Measurements from ENCODE around the gene DMD. TPM values are rescaled to one million over a fixed set of nuclear protein-coding genes. Genes with fewer than 3 reads are reported as not detected.

DMD gene
- total RNA-seq, 3 donors from 2014 or later (not counting 1 experiment from before 2014, with no cell fraction given), result not detected

- H3K36me3 Mint-ChIP-seq, result no peaks in the 10 kb centered on the region
- no peak overlapping the region for H3K27ac Mint-ChIP-seq
- ATAC-seq (no peak), DNase-seq (no peak)
- intact Hi-C loops (cut with micrococcal nuclease), result no loop called here
- Histone ChIP-seq H3K36me3 (ENCODE audit: control insufficient read depth, insufficient read depth, low read length) (no peaks in the 10 kb centered on the region), H3K4me3 (ENCODE audit: low read length) (no peak overlapping the region), H3K4me1 (ENCODE audit: control insufficient read depth, insufficient read depth, low read length) (no peaks in the 10 kb centered on the region), H3K9me3 (ENCODE audit: control insufficient read depth, insufficient read depth, low read length) (no peaks in the 10 kb centered on the region), H3K27ac (ENCODE audit: low read length) (no peak overlapping the region), H3K27me3 (ENCODE audit: control insufficient read depth, insufficient read depth, low read length) (no peaks in the 10 kb centered on the region)
- H3K9me3 Mint-ChIP-seq, result peaks cover 8 to 10% of the 10 kb centered on the region in 2 donors
- H3K4me1 Mint-ChIP-seq, result no peaks in the 10 kb centered on the region
- no peaks in the 10 kb centered on the region for H3K27me3 Mint-ChIP-seq (ENCODE audit: low read depth in 2 of 2)
- TF ChIP-seq CTCF (IDR thresholded peaks at IDR 0.05), result no peak
- WGBS (ENCODE audit: insufficient coverage), result 44% methylated on average over 2 of the region's 2 CpGs
- H3K4me3 Mint-ChIP-seq, result no peak overlapping the region
Measured at GRCh38 chrX:31702222-31702621, 1509.1 kb downstream of the DMD start.

GRCh38 chrX:31697294-31697916 is 1513.9 kb downstream of the DMD start:
- no peak for TF ChIP-seq CTCF (IDR thresholded peaks at IDR 0.05)
- no peak overlapping the region for H3K27ac ChIP-seq (ENCODE audit: low read length)

GRCh38 chrX:31679861-31680260 is 1531.5 kb downstream of the DMD start:
- no peak overlapping the region for H3K4me3 ChIP-seq (ENCODE audit: low read length)
- no peak for ATAC-seq
- Mint-ChIP-seq H3K36me3 (no peaks in the 10 kb centered on the region), H3K4me3 (no peak overlapping the region), H3K27ac (no peak overlapping the region), H3K27me3 (ENCODE audit: low read depth in 2 of 2) (no peaks in the 10 kb centered on the region), H3K9me3 (peaks cover 2 to 5% of the 10 kb centered on the region in 2 donors), H3K4me1 (no peaks in the 10 kb centered on the region)
- no peak for TF ChIP-seq CTCF (IDR thresholded peaks at IDR 0.05)
- no peaks in the 10 kb centered on the region for H3K4me1 ChIP-seq (ENCODE audit: control insufficient read depth, insufficient read depth, low read length)
- DNase-seq, result no peak
- no peaks in the 10 kb centered on the region for H3K27me3 ChIP-seq (ENCODE audit: control insufficient read depth, insufficient read depth, low read length)
- H3K9me3 ChIP-seq (ENCODE audit: control insufficient read depth, insufficient read depth, low read length), result no peaks in the 10 kb centered on the region
- H3K27ac ChIP-seq (ENCODE audit: low read length), result no peak overlapping the region
- intact Hi-C loops (cut with micrococcal nuclease), result no loop called here
- no peaks in the 10 kb centered on the region for H3K36me3 ChIP-seq (ENCODE audit: control insufficient read depth, insufficient read depth, low read length)

More at GRCh38 chrX:31697294-31697916, 1513.9 kb downstream of the DMD start:
- no peaks in the 10 kb centered on the region for H3K27me3 Mint-ChIP-seq (ENCODE audit: low read depth in 2 of 2)
- H3K4me1 Mint-ChIP-seq, result no peaks in the 10 kb centered on the region
- no peaks in the 10 kb centered on the region for H3K36me3 Mint-ChIP-seq
- no peaks in the 10 kb centered on the region for H3K36me3 ChIP-seq (ENCODE audit: control insufficient read depth, insufficient read depth, low read length)
- ATAC-seq, result no peak
- H3K9me3 ChIP-seq (ENCODE audit: control insufficient read depth, insufficient read depth, low read length), result no peaks in the 10 kb centered on the region
- no peak overlapping the region for H3K4me3 Mint-ChIP-seq
- H3K4me3 ChIP-seq (ENCODE audit: low read length), result no peak overlapping the region
- DNase-seq, result no peak
- H3K4me1 ChIP-seq (ENCODE audit: control insufficient read depth, insufficient read depth, low read length), result no peaks in the 10 kb centered on the region
- no peak overlapping the region for H3K27ac Mint-ChIP-seq
- H3K9me3 Mint-ChIP-seq, result peaks cover 5 to 6% of the 10 kb centered on the region in 2 donors
- H3K27me3 ChIP-seq (ENCODE audit: control insufficient read depth, insufficient read depth, low read length), result no peaks in the 10 kb centered on the region
- intact Hi-C loops (cut with micrococcal nuclease), result no loop called here
- 82% methylated on average over 3 of the region's 7 CpGs for WGBS (ENCODE audit: insufficient coverage)

- H3K36me3 ChIP-seq (ENCODE audit: control insufficient read depth, insufficient read depth, low read length), result no peaks in the 10 kb centered on the region
- Mint-ChIP-seq H3K9me3 (peaks cover 0 to 5% of the 10 kb centered on the region in 2 donors), H3K27me3 (ENCODE audit: low read depth in 2 of 2) (no peaks in the 10 kb centered on the region), H3K36me3 (no peaks in the 10 kb centered on the region), H3K4me3 (no peak overlapping the region), H3K27ac (no peak overlapping the region), H3K4me1 (no peaks in the 10 kb centered on the region)
- H3K27me3 ChIP-seq (ENCODE audit: control insufficient read depth, insufficient read depth, low read length), result no peaks in the 10 kb centered on the region
- H3K4me3 ChIP-seq (ENCODE audit: low read length), result no peak overlapping the region
- intact Hi-C loops (cut with micrococcal nuclease), result no loop called here
- H3K9me3 ChIP-seq (ENCODE audit: control insufficient read depth, insufficient read depth, low read length), result no peaks in the 10 kb centered on the region
- no peak for ATAC-seq
- WGBS (ENCODE audit: insufficient coverage), result 92% methylated on average over 2 of the region's 3 CpGs
- no peak overlapping the region for H3K27ac ChIP-seq (ENCODE audit: low read length)
- no peaks in the 10 kb centered on the region for H3K4me1 ChIP-seq (ENCODE audit: control insufficient read depth, insufficient read depth, low read length)
- no peak for DNase-seq
- no peak for TF ChIP-seq CTCF (IDR thresholded peaks at IDR 0.05)
Measured at GRCh38 chrX:31670245-31670644, 1541.1 kb downstream of the DMD start.

All from natural killer cell (primary cell).